GM19452 (cell line): ENCODE data around the gene HMGB3.
"Not testable (repeated sequence)": the region's sequence is repeated elsewhere in the genome, so short reads cannot be mapped to it uniquely, and the experiment has no call there.

Experiments used
- ATAC-seq: cut with Tn5 transposase; IDR thresholded peaks from one replicate; pipeline ENCODE4 v1.9.1; 2021; ENCODE audit not compliant: unreplicated experiment

Gene HMGB3

DNA sequence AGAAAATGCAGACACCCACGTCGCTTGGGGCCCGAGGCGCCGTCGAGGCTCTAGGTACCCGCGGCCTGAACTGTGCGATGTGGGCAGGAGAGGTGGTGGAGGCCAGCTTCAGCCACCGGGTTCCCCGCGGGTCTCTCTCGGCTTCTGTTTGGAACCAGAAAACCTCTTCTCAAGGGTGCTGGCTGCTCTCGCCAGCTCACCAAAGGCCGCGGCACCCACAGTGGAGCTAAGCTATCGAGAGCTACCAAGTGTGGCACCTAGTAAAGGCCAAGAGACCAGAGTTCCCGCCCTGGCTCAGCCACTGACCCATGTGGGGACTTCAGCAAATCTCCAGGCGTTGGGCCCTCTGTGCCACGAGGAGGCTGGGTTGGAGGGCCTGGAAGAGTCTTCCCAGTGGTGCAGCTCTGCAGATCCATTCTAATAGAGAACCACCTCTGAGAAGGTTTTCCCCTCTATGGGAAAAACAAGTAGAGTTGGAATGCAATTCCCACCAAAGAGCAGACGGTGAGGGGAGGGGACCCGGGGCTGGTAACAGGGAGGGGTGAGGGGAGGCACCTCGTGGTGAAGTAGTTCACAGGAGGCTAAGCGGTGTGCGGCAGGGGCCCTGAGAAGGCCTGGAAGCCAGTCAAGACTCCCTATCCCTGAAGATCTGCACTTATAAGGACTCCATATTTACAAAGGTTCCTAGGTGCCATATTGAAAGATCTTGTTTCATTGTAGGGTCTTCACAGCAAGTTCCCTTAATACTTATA lies 5.5 kb upstream of the HMGB3 start:
- ATAC-seq, result no peak

DNA sequence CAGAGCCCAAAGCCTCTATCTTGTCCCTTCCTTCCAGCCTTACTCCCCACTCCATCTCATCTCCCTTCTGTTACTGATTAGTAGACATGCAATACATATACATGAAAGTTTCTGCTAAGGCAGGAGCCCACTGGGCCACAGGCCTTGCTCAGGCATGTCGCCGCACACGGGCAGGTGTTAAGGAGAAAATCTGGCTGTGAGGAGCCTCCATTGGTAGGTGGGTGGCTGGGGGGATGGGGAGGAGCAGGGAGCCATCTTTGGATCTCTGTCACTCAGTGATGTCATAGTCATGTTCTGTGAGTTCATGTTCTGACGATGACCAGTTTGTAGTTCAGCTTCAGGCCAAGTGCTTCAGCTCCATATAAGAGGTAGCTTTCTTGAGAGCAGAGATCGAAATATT lies 2.9 kb upstream of the HMGB3 start:
- ATAC-seq, result no peak

DNA sequence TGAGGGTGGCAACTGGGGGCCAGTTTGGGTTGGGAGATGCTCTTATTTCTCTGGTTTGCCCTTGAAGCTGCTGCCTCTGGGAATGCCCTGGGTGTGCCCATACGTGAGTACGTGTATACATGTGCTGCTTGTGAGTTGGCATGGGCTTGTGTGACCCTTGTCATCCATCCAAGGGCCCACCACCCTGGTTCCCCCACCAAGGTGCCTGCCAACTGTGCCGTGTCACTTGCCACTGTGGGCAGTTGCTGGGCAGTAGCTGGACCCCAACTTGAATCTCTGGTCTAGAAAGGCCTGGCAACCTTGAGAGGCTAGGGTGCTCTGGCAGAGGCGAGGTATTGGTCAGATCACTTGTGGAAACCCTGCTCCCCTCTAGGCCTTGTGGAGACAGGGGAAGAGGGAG lies 2.4 kb upstream of the HMGB3 start:
- no peak for ATAC-seq

DNA sequence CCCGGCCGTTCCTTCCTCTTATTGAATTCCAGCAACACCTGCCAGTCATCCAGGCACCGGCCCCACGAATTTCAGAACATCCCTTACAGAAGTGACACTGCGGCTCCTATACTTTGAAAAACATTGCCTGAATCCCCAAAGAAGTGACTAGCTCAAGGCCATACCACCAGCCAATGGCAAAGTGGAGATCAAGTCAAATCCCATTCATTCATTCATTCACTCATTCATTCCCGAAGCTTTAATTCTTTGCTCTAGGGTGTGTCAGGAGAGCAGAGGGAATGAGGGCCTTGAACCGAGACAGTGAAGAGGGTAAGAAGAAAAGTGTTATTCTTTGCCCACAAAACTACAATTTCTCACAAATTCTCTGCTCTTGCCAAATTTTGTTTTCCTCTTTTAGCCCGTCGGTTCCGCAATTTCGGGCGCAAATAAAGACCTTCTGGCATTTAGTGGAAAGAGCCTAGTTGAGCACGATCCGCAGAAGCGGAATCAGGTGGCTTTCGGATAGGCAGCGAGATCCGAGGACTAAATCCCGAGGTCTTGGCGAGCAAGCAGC lies 824 bp upstream of the HMGB3 start:
- no peak for ATAC-seq

DNA sequence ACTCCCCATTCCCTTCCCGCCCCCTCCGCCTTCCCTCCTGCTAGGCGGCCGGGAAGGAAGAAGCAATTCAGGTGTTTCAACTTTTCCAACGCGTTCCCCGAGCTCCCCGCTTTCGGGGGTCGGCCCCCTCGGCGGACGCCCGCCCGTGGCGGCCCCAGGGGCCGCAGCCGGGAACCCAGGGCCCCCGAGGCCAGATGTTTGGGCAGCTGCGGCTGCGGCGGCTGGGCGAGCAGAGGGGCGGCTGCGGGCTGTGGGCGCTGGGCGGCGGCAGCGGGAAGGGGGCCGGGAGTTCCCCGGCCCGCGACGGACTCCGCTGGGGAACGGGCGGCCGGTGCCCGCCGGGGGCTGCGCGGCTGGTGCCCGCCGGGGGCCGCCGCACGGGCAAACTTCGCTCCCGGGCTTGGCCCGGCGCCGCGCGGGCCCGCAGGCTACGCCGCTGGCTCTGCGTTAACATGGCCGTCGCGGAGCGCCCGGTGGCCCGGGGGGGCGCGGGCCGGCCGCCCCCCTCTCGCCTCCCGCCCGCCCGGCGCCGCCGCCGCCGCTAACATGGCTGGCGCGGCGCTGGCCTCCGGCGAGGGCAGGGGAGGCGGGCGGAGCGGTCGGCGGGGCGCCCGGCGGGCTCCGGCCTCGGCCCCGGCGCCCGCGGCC lies 510 bp downstream of the HMGB3 start:
- peak; percentile 28 for ATAC-seq

DNA sequence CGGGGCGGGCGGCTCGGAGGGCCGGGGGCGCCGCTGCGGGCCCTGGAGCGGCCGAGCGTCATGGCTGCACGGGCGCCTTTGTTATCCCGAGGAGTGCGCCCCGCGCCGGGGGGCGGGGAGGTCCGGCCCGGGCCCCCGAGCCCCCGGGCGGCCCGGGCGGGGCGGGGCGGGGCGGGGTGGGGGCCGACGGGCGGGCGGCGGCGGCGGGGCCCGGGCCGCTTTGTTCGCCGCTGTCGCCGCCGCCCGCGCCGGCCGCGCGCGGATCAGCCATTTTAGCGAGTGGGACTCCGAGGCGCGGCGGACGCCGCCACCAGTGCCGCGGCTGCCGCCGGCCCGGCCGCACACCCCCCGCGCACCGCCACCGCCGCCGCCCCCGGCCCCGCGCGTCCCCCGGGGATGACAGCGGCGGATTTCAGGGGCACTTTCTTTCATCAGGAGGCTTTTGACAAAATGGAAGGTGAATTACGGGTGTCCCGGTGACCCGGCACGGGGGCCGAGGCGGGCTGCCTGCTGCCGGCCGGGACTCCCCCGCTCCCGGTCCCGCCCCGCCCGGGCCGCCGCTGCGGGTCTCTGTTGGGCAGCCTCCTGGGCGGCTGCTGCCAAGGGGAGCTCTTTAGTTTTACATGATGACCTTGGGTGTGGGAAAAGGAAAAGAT lies 1.2 kb downstream of the HMGB3 start:
- ATAC-seq, result peak; percentile 1

DNA sequence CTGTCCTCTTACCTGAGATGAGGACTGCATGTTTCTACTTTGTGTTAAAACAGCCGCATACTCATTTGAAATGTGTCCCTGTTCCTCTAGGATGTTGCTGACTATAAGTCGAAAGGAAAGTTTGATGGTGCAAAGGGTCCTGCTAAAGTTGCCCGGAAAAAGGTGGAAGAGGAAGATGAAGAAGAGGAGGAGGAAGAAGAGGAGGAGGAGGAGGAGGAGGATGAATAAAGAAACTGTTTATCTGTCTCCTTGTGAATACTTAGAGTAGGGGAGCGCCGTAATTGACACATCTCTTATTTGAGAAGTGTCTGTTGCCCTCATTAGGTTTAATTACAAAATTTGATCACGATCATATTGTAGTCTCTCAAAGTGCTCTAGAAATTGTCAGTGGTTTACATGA lies 4.6 kb downstream of the HMGB3 start:
- ATAC-seq, result not testable (repeated sequence)

DNA sequence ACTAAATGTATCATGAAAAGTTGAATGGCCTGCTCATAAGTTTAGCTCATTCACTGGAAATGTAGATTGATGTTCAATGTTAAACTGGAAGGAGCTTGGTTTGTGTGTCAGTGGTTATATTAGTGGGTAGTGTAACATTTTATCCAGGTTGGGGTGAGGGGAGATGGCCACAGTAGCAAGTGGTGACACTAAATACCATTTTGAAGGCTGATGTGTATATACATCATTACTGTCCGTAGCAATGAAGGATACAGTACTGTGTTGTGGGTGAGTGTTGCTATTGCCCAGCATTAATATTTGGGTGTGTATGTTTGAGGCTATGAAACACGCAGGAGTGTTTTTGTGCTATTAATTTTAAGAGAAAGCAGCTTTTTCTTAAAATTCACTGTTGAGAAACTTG lies 6.3 kb downstream of the HMGB3 start:
- no peak for ATAC-seq

DNA sequence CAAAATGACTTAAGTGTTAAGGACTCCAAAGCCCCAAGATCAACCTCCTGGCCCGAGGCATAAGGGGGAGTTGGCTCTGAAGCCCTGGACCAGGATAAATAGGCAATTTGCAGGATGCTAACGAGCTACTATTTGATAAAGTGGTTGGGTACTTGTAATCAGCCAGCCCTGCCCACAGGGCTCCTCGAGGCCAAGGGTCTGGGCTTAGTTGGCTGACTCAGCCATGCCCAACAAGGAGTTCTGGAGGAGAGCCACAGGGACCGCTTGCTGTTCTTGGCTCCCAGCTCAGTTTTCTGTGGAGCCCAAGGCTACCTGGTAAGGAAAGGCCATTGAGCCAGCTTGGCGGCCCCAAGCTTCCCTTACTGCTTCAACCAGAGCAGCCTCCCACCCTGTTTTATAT lies 7.8 kb downstream of the HMGB3 start:
- ATAC-seq, result no peak

DNA sequence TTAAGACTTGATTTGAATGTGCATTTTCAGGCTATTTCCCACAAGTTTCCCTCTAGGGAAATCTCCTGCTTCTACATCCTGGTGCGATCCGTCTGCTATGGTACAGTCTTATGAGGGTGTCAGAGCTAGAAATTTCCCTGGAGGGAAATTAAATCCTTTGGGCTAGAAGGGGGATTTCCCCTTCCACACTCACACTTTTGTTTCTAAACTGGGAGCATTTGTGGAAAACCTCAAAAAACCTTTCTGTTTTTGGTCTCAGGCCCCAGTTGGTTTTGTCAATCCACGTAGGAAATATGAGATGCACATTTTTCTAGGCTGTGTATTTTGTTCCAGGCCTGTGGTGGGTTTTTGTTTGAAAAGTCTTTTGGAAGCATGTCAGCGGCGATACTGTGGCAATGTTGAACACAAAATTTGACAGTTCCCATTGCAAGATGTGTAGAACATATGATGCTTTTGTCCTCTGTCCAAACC lies 17.8 kb downstream of the HMGB3 start:
- ATAC-seq, result no peak

DNA sequence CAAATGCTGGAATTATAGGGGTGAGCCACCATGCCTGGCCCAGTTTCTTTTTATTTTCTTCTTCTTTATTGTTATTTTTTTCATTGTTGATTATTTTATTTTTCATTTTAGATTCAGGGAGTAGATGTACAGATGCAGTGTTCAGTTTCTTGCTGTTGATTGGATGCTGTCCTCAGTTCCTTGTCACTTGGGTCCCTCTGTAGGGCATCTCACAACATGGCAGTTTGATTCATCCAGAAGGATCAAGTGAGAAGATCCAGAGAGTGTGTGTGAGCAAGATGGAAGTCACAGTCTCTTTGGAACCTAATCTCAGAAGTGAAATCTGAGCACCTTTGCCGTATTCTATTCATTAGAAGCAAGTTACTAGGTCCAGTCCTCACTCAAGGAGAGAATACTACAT lies 20.9 kb downstream of the HMGB3 start:
- no peak for ATAC-seq

DNA sequence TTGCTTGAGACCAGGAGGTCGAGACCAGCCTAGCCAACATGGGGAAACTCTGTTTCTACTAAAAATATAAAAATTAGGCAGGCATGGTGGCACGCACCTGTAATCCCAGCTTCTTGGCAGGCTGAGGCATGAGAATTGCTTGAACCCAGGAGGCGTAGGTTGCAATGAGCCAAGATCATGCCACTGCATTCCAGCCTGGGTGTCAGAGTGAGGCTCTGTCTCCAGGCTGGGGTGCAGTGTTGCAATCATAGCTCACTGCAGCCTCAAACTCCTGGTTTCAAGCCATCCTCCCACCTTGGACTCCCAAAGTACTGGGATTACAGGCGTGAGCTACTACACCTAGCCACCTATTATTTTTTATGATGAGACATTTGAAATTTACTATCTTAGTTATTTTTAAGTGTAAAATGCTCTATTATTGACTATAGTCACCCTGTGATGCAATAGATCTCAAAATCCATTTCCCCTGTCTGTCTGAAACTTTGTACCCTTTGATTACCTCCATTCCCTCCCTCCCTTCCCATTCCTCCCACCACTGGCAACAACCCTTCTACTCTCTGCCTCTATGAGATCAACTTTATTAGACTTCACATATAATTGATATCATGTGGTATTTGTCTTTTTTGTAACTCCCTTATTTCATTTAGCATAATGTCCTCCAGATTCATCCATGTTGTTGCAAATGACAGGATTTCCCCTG lies 23.4 kb downstream of the HMGB3 start:
- ATAC-seq, result no peak

DNA sequence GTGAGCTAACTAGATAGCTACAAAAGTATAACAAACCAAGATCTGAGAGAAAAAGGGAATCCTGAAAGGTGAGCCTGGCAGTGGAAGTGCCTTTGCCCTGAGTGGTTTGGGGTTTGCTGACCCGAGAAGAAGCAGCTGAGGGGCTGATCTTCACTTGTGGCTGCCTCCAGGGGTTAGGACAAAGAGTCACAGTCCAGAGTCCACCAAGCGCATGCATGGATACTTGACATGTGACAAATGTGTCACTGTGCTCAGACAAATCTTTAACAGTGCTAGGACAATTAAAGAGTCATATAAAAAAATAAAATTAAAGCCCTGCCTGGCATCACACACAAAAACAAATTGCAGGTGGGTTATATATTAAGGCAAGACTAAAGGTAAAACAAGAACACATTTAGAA lies 26.4 kb downstream of the HMGB3 start:
- no peak for ATAC-seq

DNA sequence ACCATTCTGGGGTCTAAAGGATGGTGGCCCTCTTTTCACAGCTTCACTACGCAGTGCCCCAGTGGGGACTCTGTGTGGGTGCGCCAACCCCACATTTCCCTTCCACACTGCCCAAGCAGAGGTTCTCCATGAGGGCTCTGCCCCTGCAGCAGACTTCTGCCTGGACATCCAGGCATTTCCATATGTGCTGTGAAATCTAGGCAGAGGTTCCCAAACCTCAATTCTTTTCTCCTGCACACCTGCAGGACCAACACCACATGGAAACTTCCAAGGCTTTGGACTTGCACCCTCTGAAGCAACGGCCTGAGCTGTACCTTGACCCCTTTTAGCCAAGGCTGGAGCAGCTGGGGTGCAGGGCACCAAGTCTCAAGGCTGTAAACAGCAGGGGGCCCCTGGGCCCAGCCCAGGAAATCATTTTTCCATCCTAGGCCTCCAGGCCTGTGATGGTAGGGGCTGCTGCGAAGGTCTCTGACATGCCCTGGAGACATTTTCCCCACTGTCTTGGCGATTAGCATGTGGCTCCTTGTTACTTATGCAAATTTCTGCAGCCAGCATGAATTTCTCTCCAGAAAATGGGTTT lies 30.1 kb downstream of the HMGB3 start:
- no peak for ATAC-seq

DNA sequence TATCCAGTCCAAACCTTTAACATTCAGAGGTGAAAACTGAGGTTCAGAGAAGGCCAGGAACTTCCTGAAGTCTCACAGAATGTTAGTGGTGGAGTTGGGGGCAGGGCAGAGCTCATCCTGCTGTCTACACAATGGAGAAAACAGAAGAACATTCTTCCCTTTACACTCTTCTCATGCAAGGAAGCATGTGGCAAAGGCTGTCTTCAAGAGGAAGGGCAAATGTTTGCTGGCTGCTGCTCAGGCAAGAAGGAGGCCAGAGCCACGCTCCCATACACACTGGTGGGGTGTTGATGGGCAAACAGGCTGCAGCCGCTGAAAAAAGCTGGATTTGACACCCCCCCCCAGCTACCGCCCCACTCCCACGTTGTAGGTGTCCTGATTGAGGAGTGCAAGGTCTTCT lies 32.5 kb downstream of the HMGB3 start:
- no peak for ATAC-seq

DNA sequence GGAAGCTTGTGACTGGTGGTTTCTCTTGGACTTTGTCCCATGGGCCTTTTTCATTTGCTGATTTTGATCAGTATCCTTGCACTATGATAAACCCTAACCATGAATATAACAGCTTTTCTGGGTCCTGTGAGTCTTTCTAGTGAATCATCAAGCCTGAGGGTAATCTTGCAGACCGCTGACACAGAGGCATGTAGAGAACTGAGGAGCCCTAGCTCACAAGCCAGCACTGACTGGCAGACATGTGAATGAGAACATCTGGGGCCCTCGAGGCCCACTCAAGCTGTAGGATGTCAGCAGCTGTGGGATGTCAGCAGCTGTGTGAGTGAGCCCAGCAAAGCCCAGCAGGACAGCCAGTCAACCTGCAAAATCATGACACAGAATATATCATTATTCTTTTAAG lies 36.7 kb downstream of the HMGB3 start:
- ATAC-seq, result no peak

DNA sequence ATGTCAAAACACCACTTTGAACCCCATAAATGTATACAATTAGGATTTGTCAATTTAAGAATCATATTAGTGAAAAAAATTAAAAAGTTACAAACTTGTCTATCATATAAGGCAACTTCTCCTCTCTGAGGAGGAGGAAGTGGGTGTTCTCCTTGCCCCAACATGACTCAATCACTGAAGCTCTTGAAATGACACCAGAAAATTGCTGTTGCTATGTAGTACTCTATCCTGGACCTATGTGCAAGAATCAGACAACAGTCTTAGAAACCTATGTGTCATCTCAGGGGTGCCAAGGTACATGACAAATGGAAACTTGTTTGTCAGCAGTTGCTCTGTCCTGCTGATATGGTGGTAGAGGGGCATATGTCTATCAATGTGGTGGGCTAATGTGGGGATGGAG lies 47.7 kb downstream of the HMGB3 start:
- no peak for ATAC-seq

DNA sequence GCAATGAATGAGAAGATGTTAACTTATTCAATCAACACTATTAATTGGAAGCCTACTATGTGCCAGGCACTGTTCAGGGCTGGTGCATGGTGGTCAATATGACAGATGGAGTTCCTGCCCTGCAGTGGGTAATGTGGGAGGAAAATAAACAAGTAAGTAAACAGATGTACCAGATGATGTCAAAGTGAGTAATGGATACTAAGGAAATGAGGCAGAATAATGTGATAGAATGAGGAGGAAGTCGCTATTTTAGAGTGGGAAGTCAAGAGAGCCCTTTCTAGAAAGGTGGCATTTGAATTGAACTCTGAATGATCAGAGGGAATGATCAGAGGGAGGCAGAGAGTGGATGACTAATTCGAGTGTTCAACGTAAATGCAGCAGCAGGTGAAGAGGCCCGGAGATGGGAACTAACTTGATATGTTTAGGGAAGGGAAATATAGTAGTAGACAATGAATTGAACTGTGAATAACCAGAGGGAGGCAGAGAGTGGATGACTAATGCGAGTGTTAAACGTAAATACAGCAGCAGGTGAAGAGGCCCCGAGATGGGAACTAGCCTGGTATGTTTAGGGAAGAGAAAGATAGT lies 48.3 kb downstream of the HMGB3 start:
- ATAC-seq, result no peak

DNA sequence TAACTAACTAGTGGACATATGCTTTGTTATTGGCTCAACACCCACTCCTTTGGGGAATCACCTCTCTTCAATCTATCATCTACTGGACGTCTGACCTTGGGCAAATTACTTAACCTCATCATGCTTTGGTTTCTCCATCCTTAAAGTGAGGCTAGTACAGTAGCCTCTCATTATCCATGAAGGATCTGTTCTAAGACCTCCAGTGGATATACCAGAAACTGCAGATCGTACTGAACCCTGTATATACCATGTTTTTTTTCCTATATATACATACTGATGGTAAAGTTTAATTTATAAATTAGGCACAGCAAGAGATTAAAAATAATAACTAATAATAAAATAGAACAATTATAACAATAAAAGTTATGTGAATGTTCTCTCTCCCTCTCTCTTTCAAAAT lies 56.2 kb downstream of the HMGB3 start:
- ATAC-seq, result no peak
